Ovary (tissue), 10 donors: ENCODE measurements around the gene ADAT3. TPM values are rescaled to one million over a fixed set of nuclear protein-coding genes. Genes with fewer than 3 reads are reported as not detected.

Experiments
- DNase-seq, 5 donors: peaks; one replicate each; pipeline ENCODE4 v3.0.0-alpha.2; 2019 to 2020
- H3K27ac ChIP-seq, 2 donors: fragments of 200-600 bp; one replicate each; pipeline versions ENCODE4 v1.5.1 to v1.8.0; 2019 to 2022
- H3K27me3 ChIP-seq: fragments of 200-600 bp; one replicate; pipeline ENCODE4 v1.8.0; 2022
- H3K36me3 ChIP-seq: fragments of 200-600 bp; sonication (generic); one replicate; pipeline ENCODE4 v1.5.1; 2019
- H3K4me1 ChIP-seq: one replicate; pipeline ENCODE4 v1.8.1; 2013; ENCODE audit warnings: mild to moderate bottlenecking, moderate library complexity; ENCODE audit not compliant: insufficient read depth
- H3K4me3 ChIP-seq: fragments of 200-600 bp; sonication (generic); one replicate; pipeline ENCODE4 v1.5.1; 2017
- H3K9me3 ChIP-seq, 2 donors: fragments of 200-600 bp in 1 of 2; sonication (generic) in 1 of 2; one replicate each; pipeline versions ENCODE4 v1.5.1 to v1.8.1; 2013 to 2019; ENCODE audit warnings: mild to moderate bottlenecking in 1 of 2, moderate library complexity in 1 of 2
- CTCF ChIP-seq, 3 donors: fragments of 450-650 bp in 2 of 3; fragments of 200-600 bp in 1 of 3; IDR thresholded peaks; one replicate each; pipeline versions ENCODE4 v1.5.1 to v1.8.0; 2016 to 2022; ENCODE audit warnings: antibody characterized with exemption in 3 of 3, mild to moderate bottlenecking in 1 of 3
- EP300 ChIP-seq: sonication (generic); formaldehyde crosslinking; IDR thresholded peaks from one replicate; pipeline ENCODE4 v1.6.1; 2017; ENCODE audit warnings: antibody characterized with exemption
- POLR2A ChIP-seq: fragments of 450-650 bp; IDR thresholded peaks from one replicate; pipeline ENCODE4 v1.6.1; 2017; ENCODE audit warnings: antibody characterized with exemption, mild to moderate bottlenecking, moderate library complexity
- WGBS, 3 donors: extraction: QIAGEN DNeasy Blood & Tissue Kit in 1 of 3; methylation state at CpG; one replicate each; pipeline versions ENCODE4 v1.1.5 to v1.1.7; 2013 to 2017; 5-methylcytosine and 5-hydroxymethylcytosine counted together
- intact Hi-C, 4 donors: fragments of 100-400 bp; cut with DNase I; formaldehyde crosslinking; loops; one replicate each; pipeline versions ENCODE4 v1.11.0 to v1.15.1; 2022 to 2023
- long read RNA-seq, 3 donors: library from polyadenylated mRNA in 2 of 3; unstranded in 2 of 3; transcript quantifications; one replicate each; pipeline ENCODE4 v2.0.0 and lab custom pipeline, GENCODE V29; 2021 to 2026
- polyA plus RNA-seq, 2 donors: library from polyadenylated mRNA; stranded (reverse); fragments of 200-250 nt in 1 of 2; fragments of 350-450 nt in 1 of 2; fragmentation: Illumina TruSeq in 1 of 2; extraction: RNeasy Lipid Tissue Mini Kit (QIAGEN cat#74804) in 1 of 2; gene quantifications; one replicate each; pipeline ENCODE4 v1.2.3, GENCODE V29; 2013 to 2014
- total RNA-seq, 7 donors: library from RNA; depleted of rRNA in 2 of 7; stranded (reverse); fragments of >200 nt in 2 of 7; fragmentation: NEBNext Ultra II Directional in 3 of 7; extraction: Animal tissue kit (Norgen Biotek cat#: 25700) in 3 of 7; gene quantifications; one replicate each; pipeline versions ENCODE4 v1.1.0 to v1.2.4, GENCODE V29; 2016 to 2023
- donor health status: DM: no; HTN: no; CAD: no; lungs with moderate emphysema.
- donor health status: DM: no; HTN: no; CAD: no.
- donor health status: Bipolar disorder and iron deficiency.
- donor health status: DM: yes; HTN: yes; CAD: no.
- donor health status: DM: no; HTN: no; CAD: no.
- donor health status: DM: yes; HTN: yes; CAD: no.

ADAT3 gene
- total RNA-seq (10 to 100 TPM in 1 of 7 donors, 1 to 10 TPM in 6; 2.6 to 13.7 (median 4.6) TPM), polyA plus RNA-seq (1 to 10 TPM in 1 of 2 donors, not detected in 1; 2.3 TPM)
- long read RNA-seq, donor 1, partial matches to known transcripts = 0 of 2 reads
- long read RNA-seq, donor 1, other reads (novel, unspliced or antisense) = 2 of 2 reads
- long read RNA-seq, donor 2 = 0 reads
- long read RNA-seq, donor 3, partial matches to known transcripts = 1 of 12 reads
- long read RNA-seq, donor 3, other reads (novel, unspliced or antisense) = 7 of 12 reads

GRCh38 chr19:1905110-1905862 lies at the start of gene ADAT3, which contains the start of gene SCAMP4:
TSS of gene ADAT3 (plus strand) at chr19:1905399. CDS start at chr19:1912048, 6,649 bp downstream.
TSS of gene SCAMP4 (plus strand) at chr19:1905399. CDS start at chr19:1915020, 9,621 bp downstream.
- Histone ChIP-seq H3K9me3 (no peaks in the 10 kb centered on the region), H3K27ac (peak within 1 kb of the TSS; percentile 87 to 95), H3K4me3 (peak within 1 kb of the TSS; percentile 70), H3K36me3 (no peaks in the 10 kb centered on the region), H3K4me1 (peaks cover 19% of the 10 kb centered on the region), H3K27me3 (no peaks in the 10 kb centered on the region)
- no peak for TF ChIP-seq CTCF (IDR thresholded peaks at IDR 0.05)
- no peak for TF ChIP-seq EP300
- peak; percentile 82 for TF ChIP-seq POLR2A
- intact Hi-C loops = loop anchor here in 1 of 4 donors (5.0 kb wide), 1 partner anchor 38 kb away; no protein-coding TSS in a partner anchor
- peak; percentile 99 to 100 (median 100) for DNase-seq
- 0 to 1% (median 1%) methylated on average over 60 to 92 of the region's 92 CpGs for WGBS, 3 donors

GRCh38 chr19:1855828-1856255 lies 49.4 kb upstream of the ADAT3 start:
- Histone ChIP-seq H3K27me3 (no peaks in the 10 kb centered on the region), H3K4me3 (no peak overlapping the region), H3K27ac (peak overlapping the region in 1 of 2 donors; percentile 49), H3K4me1 (peaks cover 22% of the 10 kb centered on the region), H3K36me3 (no peaks in the 10 kb centered on the region), H3K9me3 (no peaks in the 10 kb centered on the region)
- TF ChIP-seq EP300 (no peak), CTCF (IDR thresholded peaks at IDR 0.05) (no peak), POLR2A (no peak)
- whole genome bisulfite sequencing, 3 donors = 59 to 81% (median 63%) methylated on average over 13 of the region's 13 CpGs
- intact Hi-C loops = no loop called here
- DNase-seq = no peak

- H3K27me3 ChIP-seq = no peaks in the 10 kb centered on the region
- intact Hi-C loops = no loop called here
- TF ChIP-seq EP300 (no peak), POLR2A (no peak), CTCF (IDR thresholded peaks at IDR 0.05) (no peak)
- peak overlapping the region; percentile 12 to 49 for H3K27ac ChIP-seq
- DNase-seq = no peak
- WGBS, 3 donors = 61 to 75% (median 65%) methylated on average over 3 to 6 of the region's 6 CpGs
- H3K9me3 ChIP-seq = no peaks in the 10 kb centered on the region
- H3K4me1 ChIP-seq = peaks cover 26% of the 10 kb centered on the region
- H3K4me3 ChIP-seq = peak overlapping the region; percentile 16
- H3K36me3 ChIP-seq = no peaks in the 10 kb centered on the region
Observed at GRCh38 chr19:1856345-1856697, 48.9 kb upstream of the ADAT3 start.

- TF ChIP-seq CTCF (IDR thresholded peaks at IDR 0.05) (no peak), EP300 (no peak)
- Histone ChIP-seq H3K27me3 (no peaks in the 10 kb centered on the region), H3K4me1 (peaks cover 28% of the 10 kb centered on the region), H3K27ac (peak overlapping the region; percentile 54 to 62), H3K36me3 (no peaks in the 10 kb centered on the region), H3K9me3 (no peaks in the 10 kb centered on the region), H3K4me3 (peak overlapping the region; percentile 16)
- intact Hi-C loops = no loop called here
- peak; percentile 70 to 85 (median 78) for DNase-seq
- 7 to 9% (median 8%) methylated on average over 54 to 73 of the region's 73 CpGs for WGBS, 3 donors
Observed at GRCh38 chr19:1856698-1857603, 48.2 kb upstream of the ADAT3 start.
